Neuron (in vitro differentiated cells): ENCODE measurements around the gene TMEM126B.

Source experiments
- H2AFZ ChIP-seq: one replicate; pipeline ENCODE4 v1.6.1; 2013; ENCODE audit warnings: low read depth, mild to moderate bottlenecking, inconsistent platforms, low read length, moderate library complexity
- H3K27me3 ChIP-seq: one replicate; pipeline ENCODE4 v1.6.1; 2013; ENCODE audit warnings: low read length; ENCODE audit not compliant: insufficient read depth
- H3K36me3 ChIP-seq: one replicate; pipeline ENCODE4 v1.6.1; 2013; ENCODE audit warnings: low read length; ENCODE audit not compliant: insufficient read depth
- H3K4me1 ChIP-seq: one replicate; pipeline ENCODE4 v1.6.1; 2013; ENCODE audit warnings: low read length; ENCODE audit not compliant: insufficient read depth
- H3K4me3 ChIP-seq: 2 replicates; pipeline ENCODE4 v1.5.1; 2013; ENCODE audit warnings: mild to moderate bottlenecking, low read length, moderate library complexity
- H3K9me3 ChIP-seq: one replicate; pipeline ENCODE4 v1.6.1; 2013; ENCODE audit warnings: low read length

TMEM126B gene

GRCh38 chr11:85679576-85679975 is 51.2 kb downstream of the TMEM126B start:
- Histone ChIP-seq H2AFZ (no peak overlapping the region), H3K36me3 (no peaks in the 10 kb centered on the region), H3K9me3 (no peaks in the 10 kb centered on the region), H3K4me1 (no peaks in the 10 kb centered on the region), H3K4me3 (no peak overlapping the region), H3K27me3 (no peaks in the 10 kb centered on the region)

GRCh38 chr11:85680897-85681296 is 52.5 kb downstream of the TMEM126B start:
- Histone ChIP-seq H3K36me3 (no peaks in the 10 kb centered on the region), H3K4me3 (no peak overlapping the region), H3K27me3 (no peaks in the 10 kb centered on the region), H2AFZ (no peak overlapping the region), H3K9me3 (no peaks in the 10 kb centered on the region), H3K4me1 (no peaks in the 10 kb centered on the region)

- no peaks in the 10 kb centered on the region for H3K27me3 ChIP-seq
- no peaks in the 10 kb centered on the region for H3K9me3 ChIP-seq
- no peak overlapping the region for H2AFZ ChIP-seq
- H3K36me3 ChIP-seq: no peaks in the 10 kb centered on the region
- H3K4me1 ChIP-seq: no peaks in the 10 kb centered on the region
- no peak overlapping the region for H3K4me3 ChIP-seq
Measured at GRCh38 chr11:85682330-85683305, 54.2 kb downstream of the TMEM126B start.

- Histone ChIP-seq H2AFZ (no peak overlapping the region), H3K4me3 (no peak overlapping the region), H3K36me3 (no peaks in the 10 kb centered on the region), H3K9me3 (no peaks in the 10 kb centered on the region), H3K27me3 (no peaks in the 10 kb centered on the region), H3K4me1 (no peaks in the 10 kb centered on the region)
Measured at GRCh38 chr11:85685125-85685819, 56.9 kb downstream of the TMEM126B start.

GRCh38 chr11:85685820-85686459 is 57.5 kb downstream of the TMEM126B start, which contains the start of gene CCDC89:
CCDC89 (minus strand) TSS chr11:85686195; CDS start chr11:85686130, 65 bp downstream.
- no peaks in the 10 kb centered on the region for H3K4me1 ChIP-seq
- no peaks in the 10 kb centered on the region for H3K9me3 ChIP-seq
- H3K4me3 ChIP-seq: no peak within 1 kb of the TSS
- no peaks in the 10 kb centered on the region for H3K27me3 ChIP-seq
- no peaks in the 10 kb centered on the region for H3K36me3 ChIP-seq
- no peak within 1 kb of the TSS for H2AFZ ChIP-seq
